Mesenchymal stem cell (in vitro differentiated cells and primary cell): ENCODE data around the gene NINL.
"Not testable (repeated sequence)": the region's sequence is repeated elsewhere in the genome, so short reads cannot be mapped to it uniquely, and the experiment has no call there.

Source experiments
- DNase-seq: peaks from one replicate; pipeline ENCODE4 v3.0.0-alpha.2; 2013
- H2AFZ ChIP-seq: one replicate; pipeline ENCODE4 v1.6.1; 2013; ENCODE audit warnings: low read depth, mild to moderate bottlenecking, control low read depth, inconsistent platforms, low read length, moderate library complexity
- H2AK5ac ChIP-seq: 2 replicates; pipeline ENCODE4 v1.6.1; 2013; ENCODE audit warnings: low read length, moderate library complexity, mild to moderate bottlenecking, inconsistent platforms; ENCODE audit not compliant: severe bottlenecking
- H2BK120ac ChIP-seq: one replicate; pipeline ENCODE4 v1.6.1; 2013; ENCODE audit warnings: low read depth, mild to moderate bottlenecking, inconsistent platforms, low read length, moderate library complexity
- H2BK12ac ChIP-seq, 2 experiments: one replicate each; pipeline ENCODE4 v1.6.1; 2013; ENCODE audit warnings: inconsistent platforms in 2 of 2, low read length in 2 of 2, mild to moderate bottlenecking in 2 of 2, moderate library complexity in 2 of 2, control low read depth in 1 of 2
- H2BK15ac ChIP-seq: one replicate; pipeline ENCODE4 v1.6.1; 2013; ENCODE audit warnings: mild to moderate bottlenecking, low read depth, inconsistent platforms; ENCODE audit not compliant: poor library complexity, severe bottlenecking
- H2BK5ac ChIP-seq: 2 replicates; pipeline ENCODE4 v1.6.1; 2013; ENCODE audit warnings: low read depth, mild to moderate bottlenecking, low read length, control low read depth, inconsistent platforms; ENCODE audit not compliant: poor library complexity, severe bottlenecking
- H3K14ac ChIP-seq, 2 experiments: one replicate each; pipeline ENCODE4 v1.6.1; 2013; ENCODE audit warnings: inconsistent platforms in 2 of 2, low read length in 2 of 2, control low read depth in 1 of 2, mild to moderate bottlenecking in 1 of 2, moderate library complexity in 1 of 2
- H3K18ac ChIP-seq, 2 experiments: one replicate each; pipeline ENCODE4 v1.6.1; 2013; ENCODE audit warnings: inconsistent platforms in 2 of 2, low read length in 2 of 2, control low read depth in 1 of 2, low read depth in 1 of 2, mild to moderate bottlenecking in 1 of 2
- H3K23ac ChIP-seq, 2 experiments: one replicate each; pipeline ENCODE4 v1.6.1; 2013; ENCODE audit warnings: inconsistent platforms in 2 of 2, low read length in 2 of 2, mild to moderate bottlenecking in 2 of 2, moderate library complexity in 2 of 2, control low read depth in 1 of 2
- H3K27ac ChIP-seq: 2 replicates; pipeline ENCODE4 v1.5.1; 2013; ENCODE audit warnings: mild to moderate bottlenecking, moderate library complexity, low read length, control low read depth, inconsistent platforms; ENCODE audit not compliant: poor library complexity, severe bottlenecking
- H3K27me3 ChIP-seq, 2 experiments: 2 replicates each; pipeline versions ENCODE4 v1.6.1 to v1.7.0; 2013; ENCODE audit warnings: low read length in 2 of 2, mild to moderate bottlenecking in 2 of 2, moderate library complexity in 2 of 2, control low read depth in 1 of 2, inconsistent platforms in 1 of 2; ENCODE audit not compliant: control insufficient read depth in 1 of 2, insufficient read depth in 1 of 2
- H3K36me3 ChIP-seq, 2 experiments: 2 replicates each; pipeline versions ENCODE4 v1.6.1 to v1.7.0; 2013; ENCODE audit warnings: low read length in 2 of 2, control low read depth in 1 of 2, inconsistent platforms in 1 of 2, low read depth in 1 of 2, mild to moderate bottlenecking in 1 of 2; ENCODE audit not compliant: insufficient read depth in 2 of 2, control insufficient read depth in 1 of 2
- H3K4ac ChIP-seq, 2 experiments: one replicate each; pipeline ENCODE4 v1.6.1; 2013; ENCODE audit warnings: inconsistent platforms in 2 of 2, low read length in 2 of 2, mild to moderate bottlenecking in 2 of 2, moderate library complexity in 2 of 2, control low read depth in 1 of 2, low read depth in 1 of 2
- H3K4me1 ChIP-seq: 2 replicates; pipeline ENCODE4 v1.6.1; 2013; ENCODE audit warnings: low read depth, low read length, control low read depth; ENCODE audit not compliant: control insufficient read depth, insufficient read depth
- H3K4me2 ChIP-seq: 2 replicates; pipeline ENCODE4 v1.6.1; 2013; ENCODE audit warnings: low read length, mild to moderate bottlenecking, inconsistent platforms; ENCODE audit not compliant: poor library complexity, severe bottlenecking
- H3K4me3 ChIP-seq, 2 experiments: 2 replicates each; pipeline versions ENCODE4 v1.5.1 to v1.7.0; 2013; ENCODE audit warnings: low read length in 2 of 2, mild to moderate bottlenecking in 2 of 2, control low read depth in 1 of 2, low read depth in 1 of 2; ENCODE audit not compliant: insufficient read depth in 1 of 2
- H3K79me1 ChIP-seq: replicated peaks from 2 replicates; pipeline ENCODE4 v1.6.1; 2013; ENCODE audit warnings: mild to moderate bottlenecking, control low read depth, low read length, inconsistent platforms; ENCODE audit not compliant: poor library complexity, severe bottlenecking
- H3K9ac ChIP-seq: 2 replicates; pipeline ENCODE4 v1.7.0; 2013; ENCODE audit warnings: mild to moderate bottlenecking, low read length, moderate library complexity
- H3K9me3 ChIP-seq: 2 replicates; pipeline ENCODE4 v1.7.0; 2013; ENCODE audit warnings: mild to moderate bottlenecking, low read length; ENCODE audit not compliant: control insufficient read depth
- H4K8ac ChIP-seq: one replicate; pipeline ENCODE4 v1.6.1; 2013; ENCODE audit warnings: inconsistent platforms, mild to moderate bottlenecking, low read length, moderate library complexity
- H4K91ac ChIP-seq: one replicate; pipeline ENCODE4 v1.6.1; 2013; ENCODE audit warnings: mild to moderate bottlenecking, low read length, inconsistent platforms
- WGBS: methylation state at CpG from one replicate; pipeline ENCODE4 v1.1.7; 2013; ENCODE audit warnings: mixed read lengths; 5-methylcytosine and 5-hydroxymethylcytosine counted together

NINL gene

GRCh38 chr20:25586877-25587276, 1.5 kb upstream of the NINL start:
- no peak overlapping the region for H3K4me2 ChIP-seq
- no peaks in the 10 kb centered on the region for H3K27me3 ChIP-seq
- peaks cover 8% of the 10 kb centered on the region for H3K79me1 ChIP-seq
- no peak overlapping the region for H4K91ac ChIP-seq
- H3K14ac ChIP-seq, result no peak overlapping the region
- no peak overlapping the region for H3K27ac ChIP-seq
- H2BK120ac ChIP-seq, result no peak overlapping the region
- peak; percentile 17 for DNase-seq
- no peaks in the 10 kb centered on the region for H3K9me3 ChIP-seq
- peaks cover 9% of the 10 kb centered on the region for H3K4me1 ChIP-seq
- H3K36me3 ChIP-seq, result no peaks in the 10 kb centered on the region
- H3K4me3 ChIP-seq, result no peak overlapping the region
- no peak overlapping the region for H2BK15ac ChIP-seq
- no peak overlapping the region for H3K4ac ChIP-seq
- H3K18ac ChIP-seq, result no peak overlapping the region
- H2AK5ac ChIP-seq, result no peak overlapping the region
- no peak overlapping the region for H2BK12ac ChIP-seq
- H2AFZ ChIP-seq, result no peak overlapping the region
- no peak overlapping the region for H3K23ac ChIP-seq
- WGBS, result 87% methylated on average over 10 of the region's 11 CpGs
- no peak overlapping the region for H4K8ac ChIP-seq
- H3K9ac ChIP-seq, result no peak overlapping the region
- H2BK5ac ChIP-seq, result no peak overlapping the region

- H2BK12ac ChIP-seq, H3K4me2 ChIP-seq, H3K9ac ChIP-seq, H4K91ac ChIP-seq, H3K27me3 ChIP-seq, H3K14ac ChIP-seq, H2AFZ ChIP-seq, H2BK15ac ChIP-seq, H3K4me3 ChIP-seq, H3K18ac ChIP-seq, H2AK5ac ChIP-seq, H3K9me3 ChIP-seq, H2BK120ac ChIP-seq, H3K27ac ChIP-seq, H3K23ac ChIP-seq, H3K4ac ChIP-seq, H2BK5ac ChIP-seq, H3K36me3 ChIP-seq, DNase-seq, H4K8ac ChIP-seq: not testable (repeated sequence)
- 79% methylated on average over 4 of the region's 7 CpGs for WGBS
- H3K4me1 ChIP-seq, result peaks cover 16% of the 10 kb centered on the region
- H3K79me1 ChIP-seq, result peaks cover 20% of the 10 kb centered on the region
These were observed 1.7 kb downstream of the NINL start for GRCh38 chr20:25583607-25584006.

- H3K9me3 ChIP-seq, result no peaks in the 10 kb centered on the region
These were observed 4.6 kb downstream of the NINL start for GRCh38 chr20:25580711-25581110.

GRCh38 chr20:25579081-25579770, 6.1 kb downstream of the NINL start:
- Histone ChIP-seq H3K4me3 (peak overlapping the region in 1 of 2 experiments; percentile 16), H3K9ac (no peak overlapping the region), H2AK5ac (peak overlapping the region; percentile 6), H3K23ac (no peak overlapping the region), H3K4me1 (peaks cover 12% of the 10 kb centered on the region), H2AFZ (no peak overlapping the region), H3K14ac (no peak overlapping the region), H2BK120ac (no peak overlapping the region), H3K27ac (peak overlapping the region; percentile 47), H3K9me3 (no peaks in the 10 kb centered on the region), H3K4ac (no peak overlapping the region), H4K8ac (no peak overlapping the region), H2BK5ac (peak overlapping the region; percentile 58), H2BK12ac (no peak overlapping the region), H3K36me3 (peaks cover 0 to 10% of the 10 kb centered on the region in 2 experiments), H3K4me2 (peak overlapping the region; percentile 54), H3K18ac (peak overlapping the region in 1 of 2 experiments; percentile 43), H4K91ac (no peak overlapping the region), H2BK15ac (no peak overlapping the region), H3K27me3 (no peaks in the 10 kb centered on the region), H3K79me1 (peaks cover 39% of the 10 kb centered on the region)
- DNase-seq, result no peak
- WGBS, result 70% methylated on average over 11 of the region's 11 CpGs

More at GRCh38 chr20:25580711-25581110, 4.6 kb downstream of the NINL start:
- no peak overlapping the region for H2BK15ac ChIP-seq
- no peak overlapping the region for H2AK5ac ChIP-seq
- H4K8ac ChIP-seq, result no peak overlapping the region
- 82% methylated on average over 4 of the region's 4 CpGs for WGBS
- H3K18ac ChIP-seq, result no peak overlapping the region
- H2BK120ac ChIP-seq, result no peak overlapping the region
- H2BK5ac ChIP-seq, result no peak overlapping the region
- H3K79me1 ChIP-seq, result peaks cover 36% of the 10 kb centered on the region
- H3K14ac ChIP-seq, result no peak overlapping the region
- no peak overlapping the region for H3K4me3 ChIP-seq
- no peaks in the 10 kb centered on the region for H3K27me3 ChIP-seq
- H4K91ac ChIP-seq, result no peak overlapping the region
- H3K23ac ChIP-seq, result no peak overlapping the region
- no peak overlapping the region for H3K4ac ChIP-seq
- H2BK12ac ChIP-seq, result no peak overlapping the region
- H3K36me3 ChIP-seq, result peaks cover 0 to 10% of the 10 kb centered on the region in 2 experiments
- peaks cover 20% of the 10 kb centered on the region for H3K4me1 ChIP-seq
- no peak overlapping the region for H3K27ac ChIP-seq
- no peak overlapping the region for H3K9ac ChIP-seq
- H2AFZ ChIP-seq, result no peak overlapping the region
- DNase-seq, result no peak
- no peak overlapping the region for H3K4me2 ChIP-seq
